Stimulated activated CD8-positive, alpha-beta memory T cell treated with anti-CD3 and anti-CD28 coated beads, Interleukin-12 subunit alpha, Interleukin-12 subunit beta, amount 100 ng/mL, for 4 hours (primary cell): Measurements from ENCODE around the gene INPP4B.
"Not testable (repeated sequence)": the region's sequence is repeated elsewhere in the genome, so short reads cannot be mapped to it uniquely, and the experiment has no call there.

Source experiments
- DNase-seq: peaks from one replicate; pipeline ENCODE4 v3.0.0-alpha.2; 2020; ENCODE audit warnings: low read depth

The INPP4B gene

DNA sequence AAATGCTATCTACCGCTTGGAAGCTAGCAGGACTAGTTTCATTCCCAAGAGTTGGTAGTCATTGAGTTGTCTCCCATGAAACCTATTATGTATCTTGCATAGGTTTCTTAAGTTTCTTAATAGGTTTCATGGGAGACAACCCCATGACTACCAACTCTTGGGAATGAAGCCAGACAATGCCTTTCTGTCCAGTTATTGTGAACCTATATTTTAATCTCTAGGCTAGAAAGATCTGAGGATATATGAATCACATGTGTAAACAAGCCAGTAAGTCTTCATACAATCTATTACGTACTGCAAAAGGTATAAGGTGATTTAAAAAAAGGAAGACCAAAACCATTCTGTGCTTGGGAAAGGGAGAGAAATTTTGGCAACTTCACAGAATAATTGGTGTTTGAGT is 162.6 kb downstream of the INPP4B start:
- DNase-seq: no peak

- DNase-seq: no peak
Measured at GRCh38 chr4:142671516-142671915, 174.6 kb downstream of the INPP4B start.

DNA sequence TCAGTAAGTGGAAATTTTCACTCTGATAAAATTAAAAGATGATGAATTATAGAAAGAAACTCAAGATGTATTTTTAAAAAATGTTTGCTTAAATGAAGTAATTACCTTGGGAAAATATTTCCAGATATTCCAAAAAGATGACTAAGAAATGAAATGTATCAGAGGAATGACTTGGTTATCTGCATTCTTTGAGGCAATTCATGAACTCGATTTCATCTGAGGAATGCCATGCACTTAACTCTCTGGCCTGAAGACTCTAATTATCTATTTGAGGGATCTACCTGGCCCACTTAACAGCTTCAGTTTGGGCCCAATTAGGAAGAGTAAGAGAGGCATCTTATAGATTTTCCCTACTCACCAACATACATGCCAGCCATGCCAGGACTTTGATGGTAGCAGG is 182.3 kb downstream of the INPP4B start:
- DNase-seq: no peak

- DNase-seq: no peak
Measured at GRCh38 chr4:142660728-142661127, 185.4 kb downstream of the INPP4B start.

DNA sequence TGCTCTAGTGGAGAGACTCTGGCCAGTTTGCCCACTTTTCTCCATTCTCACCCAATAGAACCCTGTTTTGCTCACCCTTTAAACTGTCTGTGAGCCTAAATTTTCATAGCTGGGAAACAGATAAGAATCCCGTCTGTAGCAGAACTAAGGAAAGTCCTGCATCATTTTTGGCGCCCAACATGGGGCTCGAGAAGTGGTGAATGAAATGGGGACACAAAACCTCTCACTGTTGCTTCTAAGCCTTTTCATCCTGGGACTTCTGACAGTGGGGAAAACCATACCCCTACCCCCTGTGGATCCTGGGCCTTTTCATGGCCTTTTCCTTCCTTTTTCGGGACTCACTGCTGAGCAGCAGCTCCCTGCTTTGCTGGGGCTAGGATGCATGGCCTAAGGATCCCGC is 189.9 kb downstream of the INPP4B start:
- DNase-seq: no peak

GRCh38 chr4:142648378-142648777 is 197.7 kb downstream of the INPP4B start:
- no peak for DNase-seq

- no peak for DNase-seq
Measured at GRCh38 chr4:142645475-142646108, 200.5 kb downstream of the INPP4B start.

DNA sequence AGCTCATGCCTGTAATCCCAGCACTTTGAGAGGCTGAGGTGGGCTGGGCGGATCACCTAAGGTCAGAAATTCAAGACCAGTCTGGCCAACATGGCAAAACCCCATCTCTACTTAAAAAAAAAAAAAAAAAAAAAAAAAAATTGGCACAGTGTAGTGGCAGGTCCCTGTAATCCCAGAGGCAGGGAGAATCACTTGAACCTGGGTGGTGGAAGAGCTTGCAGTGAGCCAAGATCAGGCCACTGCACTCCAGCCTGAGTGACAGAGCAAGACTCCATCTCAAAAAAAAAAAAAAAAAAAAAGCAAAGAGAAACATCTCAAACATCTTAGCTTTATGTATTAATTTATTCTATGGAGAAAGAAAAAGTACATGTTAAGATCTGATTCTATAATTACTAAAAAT is 201.5 kb downstream of the INPP4B start:
- DNase-seq: not testable (repeated sequence)

GRCh38 chr4:142637614-142638013 is 208.5 kb downstream of the INPP4B start:
- no peak for DNase-seq

GRCh38 chr4:142631836-142632235 is 214.3 kb downstream of the INPP4B start:
- no peak for DNase-seq

DNA sequence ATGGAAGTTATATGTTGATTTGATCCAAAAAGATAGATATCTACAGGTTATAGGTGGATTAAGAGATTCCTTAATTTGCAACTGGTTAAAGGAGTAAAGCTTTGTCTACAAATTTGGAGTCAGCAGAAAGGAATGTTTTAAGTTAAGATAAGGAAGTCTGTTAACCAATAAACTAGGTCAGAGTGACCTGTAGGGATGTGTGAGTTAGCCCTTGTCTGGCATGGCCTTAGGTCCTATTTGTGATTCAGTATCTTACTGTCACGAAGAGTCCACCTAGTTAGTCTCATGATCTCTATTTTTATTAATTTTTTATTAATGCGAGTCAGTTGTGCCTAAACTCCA is 230.8 kb downstream of the INPP4B start:
- DNase-seq: no peak

- DNase-seq: no peak
Measured at GRCh38 chr4:142614621-142615323, 231.3 kb downstream of the INPP4B start.

DNA sequence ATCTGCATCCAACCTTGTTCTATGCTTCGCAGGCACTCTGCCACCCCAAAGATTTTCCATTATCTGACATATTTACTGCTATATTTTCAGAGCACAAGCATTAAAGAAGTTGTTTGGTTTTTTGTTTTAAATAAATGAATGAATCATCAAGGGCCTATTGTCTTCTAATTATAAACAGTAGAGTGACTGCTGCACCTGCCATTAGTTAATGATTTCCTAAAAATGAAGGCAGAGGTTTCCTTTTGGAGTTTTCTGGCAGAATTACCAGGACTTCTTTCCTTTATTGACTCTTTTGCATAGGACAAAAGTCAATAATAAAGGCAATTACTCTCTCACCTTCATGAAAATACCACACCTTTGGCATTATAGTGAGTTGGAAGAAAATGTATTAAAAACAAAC is 238.1 kb downstream of the INPP4B start:
- no peak for DNase-seq

DNA sequence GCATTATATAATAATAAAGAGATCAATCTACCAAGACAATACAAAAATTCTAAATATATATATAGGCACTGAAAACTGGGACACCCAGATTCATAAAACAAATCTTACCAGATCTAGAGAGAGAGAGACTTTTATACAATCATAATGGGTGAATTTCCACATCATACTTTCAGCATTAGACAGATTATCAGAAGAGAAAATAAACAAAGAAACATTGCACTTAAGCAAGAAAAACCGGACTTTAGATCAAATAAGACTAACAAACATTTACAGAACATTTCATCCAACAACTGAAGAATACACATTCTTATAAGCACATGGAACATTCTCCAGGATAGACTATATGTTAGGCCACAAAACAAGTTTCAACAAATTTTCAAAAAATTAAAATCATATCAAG is 245.1 kb downstream of the INPP4B start:
- no peak for DNase-seq

DNA sequence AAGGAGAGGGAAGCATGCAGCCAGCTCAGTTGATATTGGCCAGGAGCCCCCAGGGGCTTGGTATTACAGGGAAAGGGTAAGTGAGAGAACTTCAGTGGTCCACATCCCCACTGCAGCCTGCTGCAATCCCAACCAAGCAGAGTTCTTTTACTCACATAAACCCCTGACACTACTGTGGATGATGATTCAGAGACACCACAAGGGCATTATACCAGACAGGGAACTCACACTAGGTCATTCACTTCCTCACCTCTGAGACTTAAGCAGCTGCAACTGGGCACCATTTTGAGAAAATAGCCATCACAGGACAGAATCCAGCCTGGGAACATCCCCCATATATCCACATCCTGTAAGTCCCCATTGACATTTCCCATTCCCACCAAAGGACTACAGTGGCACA is 248.0 kb downstream of the INPP4B start:
- DNase-seq: no peak

DNA sequence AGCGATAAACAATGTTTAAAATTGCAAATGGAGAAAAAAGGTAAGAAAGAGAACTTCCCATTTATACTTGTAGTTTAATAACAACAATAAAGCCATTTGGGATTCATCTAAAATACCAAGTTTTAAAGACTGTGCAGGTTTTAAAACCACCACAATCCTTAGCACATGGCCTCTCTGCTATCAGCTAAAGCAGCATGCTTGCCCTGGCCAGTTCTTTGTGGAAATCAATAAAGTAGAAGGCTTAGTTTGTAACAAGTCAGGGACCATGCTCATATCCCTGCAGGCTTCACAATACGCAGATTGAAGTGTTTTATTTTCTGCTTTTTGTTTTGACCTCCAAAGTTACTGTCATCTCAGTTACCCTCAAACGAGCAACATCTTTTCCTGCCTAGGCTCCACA is 249.5 kb downstream of the INPP4B start:
- DNase-seq: no peak

DNA sequence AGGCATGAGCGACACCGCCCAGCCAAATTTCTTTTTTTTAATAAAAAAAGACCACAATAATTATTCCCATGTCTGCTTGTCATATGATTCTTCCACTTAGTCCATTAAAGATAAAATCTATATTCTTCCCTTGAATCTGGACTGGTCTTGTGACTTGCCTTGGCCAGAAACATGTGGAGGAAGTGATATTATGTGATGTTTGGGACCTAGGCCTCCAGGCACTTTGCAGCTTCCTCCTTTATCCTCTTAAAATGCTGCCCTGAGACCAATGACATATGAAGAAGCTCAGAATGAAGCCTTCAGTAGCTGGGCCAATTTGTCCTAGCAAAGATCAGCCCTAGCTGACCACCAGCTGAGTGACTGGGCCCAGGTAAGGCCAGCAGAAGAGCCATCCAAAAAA is 250.0 kb downstream of the INPP4B start:
- no peak for DNase-seq

DNA sequence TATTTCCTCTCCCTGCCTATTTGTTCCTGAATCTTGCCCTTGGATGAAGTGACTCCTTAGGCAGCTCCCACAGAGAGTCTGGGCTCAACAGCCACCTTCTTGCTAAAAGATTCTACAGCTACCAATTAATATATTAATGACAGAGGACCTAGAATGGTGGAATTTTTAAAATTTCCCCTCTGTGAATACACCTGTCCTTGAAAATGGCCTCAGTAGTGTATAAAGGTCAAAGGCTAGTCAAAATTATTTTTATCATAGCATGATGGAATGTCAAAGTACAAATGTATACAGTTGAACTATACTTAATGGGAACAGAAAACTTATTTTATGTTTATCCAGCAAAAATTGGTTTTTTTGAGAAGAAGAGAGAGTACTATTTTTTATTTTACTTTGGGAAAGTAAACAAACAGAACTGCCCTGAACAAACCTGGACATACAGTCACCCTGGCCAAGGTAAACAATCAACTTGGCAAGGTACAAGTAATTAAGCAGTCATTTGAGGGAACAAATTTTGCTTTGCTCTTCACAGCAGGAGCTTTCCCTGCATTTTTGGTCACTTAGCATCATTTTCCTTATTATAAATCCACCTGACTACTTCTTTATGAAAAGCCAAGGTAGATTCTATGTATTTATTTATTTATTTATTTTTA is 250.8 kb downstream of the INPP4B start:
- no peak for DNase-seq

GRCh38 chr4:142585411-142585810 is 260.7 kb downstream of the INPP4B start:
- no peak for DNase-seq

- no peak for DNase-seq
Measured at GRCh38 chr4:142583708-142584107, 262.4 kb downstream of the INPP4B start.

- DNase-seq: no peak
Measured at GRCh38 chr4:142582340-142582739, 263.8 kb downstream of the INPP4B start.

GRCh38 chr4:142581881-142582280 is 264.2 kb downstream of the INPP4B start:
- no peak for DNase-seq

GRCh38 chr4:142579443-142579842 is 266.7 kb downstream of the INPP4B start:
- no peak for DNase-seq

DNA sequence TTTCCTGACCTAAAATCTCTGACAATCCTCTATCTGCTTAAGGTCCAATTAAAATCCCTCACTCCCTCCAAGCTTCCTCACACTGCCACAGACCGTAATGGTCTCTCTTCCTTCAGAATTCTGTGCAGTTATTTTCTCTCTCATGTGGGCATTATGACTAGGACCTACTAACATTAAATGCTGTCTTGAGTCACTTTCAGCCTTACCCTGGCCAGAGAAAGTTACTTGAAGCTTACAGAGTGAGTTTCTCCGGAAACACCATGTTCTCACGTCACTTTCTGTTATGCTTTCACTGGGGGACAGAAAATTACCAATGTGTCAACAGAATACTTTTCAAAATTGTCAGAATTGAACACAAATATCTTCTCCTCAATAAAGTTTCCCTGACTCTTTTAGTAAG is 271.8 kb downstream of the INPP4B start:
- no peak for DNase-seq
